K562 (cell line): ENCODE results near the gene CASP7. TPM values are rescaled to one million over a fixed set of nuclear protein-coding genes. Genes with fewer than 3 reads are reported as not detected.

ENCODE experiments used
- BCL6 ChIP-seq: fragments of 250-450 bp; sonication (Bioruptor Pico); IDR thresholded peaks from 2 replicates; pipeline ENCODE4 v1.4.0; 2020
- EGR1 ChIP-seq: fragments of 450-650 bp; conservative IDR thresholded peaks from 2 replicates; pipeline ENCODE4 v1.6.1; 2017; ENCODE audit warnings: mild to moderate bottlenecking
- FOXA1 ChIP-seq: fragments of 450-650 bp; IDR thresholded peaks from 2 replicates; pipeline ENCODE4 v1.6.1; 2016; ENCODE audit warnings: mild to moderate bottlenecking, borderline replicate concordance
- HDAC2 ChIP-seq: fragments of 450-650 bp; IDR thresholded peaks from 2 replicates; pipeline ENCODE4 v1.6.1; 2016; ENCODE audit warnings: mild to moderate bottlenecking
- HDAC6 ChIP-seq: IDR thresholded peaks from 2 replicates; pipeline ENCODE4 v1.6.1; 2012; ENCODE audit warnings: low read depth, mild to moderate bottlenecking, control low read depth, inconsistent platforms, low read length, moderate library complexity
- HOXB6 ChIP-seq: fragments of 250-450 bp; sonication (Bioruptor Pico); IDR thresholded peaks from 2 replicates; pipeline ENCODE4 v1.5.1; 2022; ENCODE audit warnings: mild to moderate bottlenecking, borderline replicate concordance
- ILF3 ChIP-seq: fragments of 450-650 bp; IDR thresholded peaks from 2 replicates; pipeline ENCODE4 v1.6.1; 2018; ENCODE audit warnings: antibody characterized with exemption, mild to moderate bottlenecking, moderate library complexity, borderline replicate concordance
- KAT7 ChIP-seq: sonication (generic); formaldehyde crosslinking; IDR thresholded peaks from 2 replicates; pipeline ENCODE4 v1.8.0; 2022; ENCODE audit warnings: missing genetic modification reagents, mild to moderate bottlenecking, borderline replicate concordance
- KDM4B ChIP-seq, 2 experiments: fragments of 450-650 bp in 1 of 2; sonication (generic) in 1 of 2; IDR thresholded peaks; 2 replicates each; pipeline ENCODE4 v1.6.1; 2016 to 2017; ENCODE audit warnings: borderline replicate concordance in 2 of 2, antibody characterized with exemption in 1 of 2, low read depth in 1 of 2, mild to moderate bottlenecking in 1 of 2
- MAZ ChIP-seq, 2 experiments: fragments of 450-650 bp in 1 of 2; sonication (generic) in 1 of 2; formaldehyde crosslinking; IDR thresholded peaks in 1 of 2; conservative IDR thresholded peaks in 1 of 2; 2 replicates each; pipeline versions ENCODE4 v1.4.0 to v1.5.0; 2020; ENCODE audit warnings: mild to moderate bottlenecking in 1 of 2, missing genetic modification reagents in 1 of 2
- MCM3 ChIP-seq: fragments of 450-650 bp; IDR thresholded peaks from 2 replicates; pipeline ENCODE4 v1.6.1; 2016
- NEUROD1 ChIP-seq: fragments of 150-350 bp; IDR thresholded peaks from 2 replicates; pipeline ENCODE4 v1.6.1; 2014; ENCODE audit warnings: borderline replicate concordance, low read length, low read depth; ENCODE audit not compliant: partially characterized antibody
- PHTF2 ChIP-seq: fragments of 250-450 bp; sonication (Bioruptor Pico); IDR thresholded peaks from 2 replicates; pipeline ENCODE4 v1.5.0; 2021; ENCODE audit warnings: mild to moderate bottlenecking
- TBP ChIP-seq: optimal IDR thresholded peaks from 2 replicates; pipeline ENCODE3; 2011; ENCODE audit warnings: low read depth, low read length, improper control_type of control experiment
- ZBTB8A ChIP-seq: fragments of 450-650 bp; IDR thresholded peaks from 2 replicates; pipeline ENCODE4 v1.6.1; 2018; ENCODE audit warnings: mild to moderate bottlenecking, moderate library complexity; ENCODE audit not compliant: partially characterized antibody
- ZNF695 ChIP-seq: fragments of 450-650 bp; formaldehyde crosslinking; IDR thresholded peaks from 2 replicates; pipeline ENCODE4 v1.4.0; 2020; ENCODE audit warnings: mild to moderate bottlenecking, moderate library complexity
- polyA plus RNA-seq, 8 experiments: library from polyadenylated mRNA; depleted of rRNA in 4 of 8; stranded (reverse) in 5 of 8; unstranded in 3 of 8; fragments of >200 nt; fragmentation: Nextera tagmentation in 2 of 8; fragmentation: Illumina TruSeq in 1 of 8; extraction: Ambion mirVana in 2 of 8; extraction: Trizol in 1 of 8; gene quantifications; 2 replicates each; pipeline versions ENCODE4 v1.2.1 to v1.2.3, GENCODE V29; 2011 to 2014; ENCODE audit warnings: inconsistent platforms in 1 of 8, missing spikeins in 1 of 8
- total RNA-seq, 7 experiments: library from RNA; depleted of rRNA in 6 of 7; stranded (reverse); fragments of >200 nt in 6 of 7; fragmentation: Illumina TruSeq in 2 of 7; extraction: Trizol in 2 of 7; gene quantifications; 2 replicates each; pipeline versions ENCODE4 v1.2.1 to v1.2.3, GENCODE V29; 2011 to 2021; ENCODE audit warnings: low replicate concordance in 1 of 7
- TF ChIP-seq, protein P1 (sequence below): fragments of 450-650 bp; IDR thresholded peaks from 2 replicates; pipeline ENCODE4 v1.6.1; 2018; ENCODE audit warnings: mild to moderate bottlenecking, low read depth; ENCODE audit not compliant: partially characterized antibody
- TF ChIP-seq, protein P2 (sequence below): sonication (generic); formaldehyde crosslinking; IDR thresholded peaks from 2 replicates; pipeline ENCODE4 v1.8.0; 2022; ENCODE audit warnings: mild to moderate bottlenecking, missing genetic modification reagents
- TF ChIP-seq, protein P3 (sequence below): fragments of 250-450 bp; sonication (Bioruptor Pico); IDR thresholded peaks from 2 replicates; pipeline ENCODE4 v1.6.1; 2021; ENCODE audit warnings: mild to moderate bottlenecking
- TF ChIP-seq, protein P4 (sequence below): IDR thresholded peaks from 3 replicates; pipeline ENCODE4 v1.6.1; 2011; ENCODE audit warnings: borderline replicate concordance, mild to moderate bottlenecking, moderate library complexity; ENCODE audit not compliant: insufficient read length; ENCODE audit errors: extremely low read depth

CASP7 gene
- total and polyA plus RNA-seq, 9 of the 15 experiments (the other 6 are each of a cell fraction or from before 2014, with no cell fraction given), result 2.2 to 23.3 (median 9.0) TPM

DNA sequence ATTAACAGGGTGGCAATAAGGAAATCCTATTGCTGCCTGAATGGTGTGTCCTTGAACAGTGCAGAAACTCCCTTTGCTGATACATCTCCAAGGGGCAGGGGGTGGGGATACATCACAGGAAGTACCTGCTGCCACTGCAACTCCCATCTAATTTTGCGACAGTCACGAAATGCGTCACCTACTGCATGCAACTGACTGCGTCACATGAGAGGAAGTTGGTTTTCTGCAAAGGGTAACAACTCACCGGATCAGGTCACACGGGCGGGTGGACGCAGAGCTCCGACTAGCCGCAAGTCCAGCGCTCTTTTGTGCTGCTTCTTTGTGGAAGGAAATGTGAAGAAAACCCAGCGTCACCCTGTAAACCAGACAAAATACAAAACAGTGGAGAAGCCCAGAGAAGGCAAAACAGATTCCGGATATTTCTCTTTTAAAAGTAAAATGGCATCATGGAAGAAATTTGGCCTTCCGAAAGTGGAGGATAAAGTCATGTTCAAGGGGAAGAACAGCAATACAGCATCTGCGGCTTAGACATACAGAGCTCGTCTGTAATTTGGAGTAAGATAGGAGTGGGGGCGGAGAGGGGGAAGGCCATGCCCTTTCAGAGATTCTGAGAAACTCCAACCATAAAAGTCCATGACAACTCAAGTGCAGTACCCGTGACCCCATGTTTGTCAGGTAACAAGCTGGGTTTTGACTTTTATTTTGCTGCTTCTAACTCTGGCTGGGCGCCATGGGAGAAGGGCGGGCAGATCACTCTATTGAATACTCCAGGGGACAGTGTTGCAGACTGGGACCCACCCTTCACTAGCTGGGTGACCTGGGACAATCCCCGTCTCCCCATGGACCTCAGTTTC is 39.5 kb downstream of the CASP7 start (continued):
- TF ChIP-seq MAZ (CRISPR knock-in tag; conservative IDR thresholded peaks at IDR 0.05 in 1 of 2, IDR thresholded peaks at IDR 0.05 in 1 of 2), result no peak
- TF ChIP-seq MCM3, result no peak
- TF ChIP-seq ZNF695, result no peak
- TF ChIP-seq HDAC6, result no peak
- TF ChIP-seq, protein P1, sequence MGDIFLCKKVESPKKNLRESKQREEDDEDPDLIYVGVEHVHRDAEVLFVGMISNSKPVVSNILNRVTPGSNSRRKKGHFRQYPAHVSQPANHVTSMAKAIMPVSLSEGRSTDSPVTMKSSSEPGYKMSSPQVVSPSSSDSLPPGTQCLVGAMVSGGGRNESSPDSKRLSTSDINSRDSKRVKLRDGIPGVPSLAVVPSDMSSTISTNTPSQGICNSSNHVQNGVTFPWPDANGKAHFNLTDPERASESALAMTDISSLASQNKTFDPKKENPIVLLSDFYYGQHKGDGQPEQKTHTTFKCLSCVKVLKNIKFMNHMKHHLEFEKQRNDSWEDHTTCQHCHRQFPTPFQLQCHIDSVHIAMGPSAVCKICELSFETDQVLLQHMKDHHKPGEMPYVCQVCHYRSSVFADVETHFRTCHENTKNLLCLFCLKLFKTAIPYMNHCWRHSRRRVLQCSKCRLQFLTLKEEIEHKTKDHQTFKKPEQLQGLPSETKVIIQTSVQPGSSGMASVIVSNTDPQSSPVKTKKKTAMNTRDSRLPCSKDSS, result no peak
- no peak for TF ChIP-seq BCL6 (CRISPR knock-in tag)
- TF ChIP-seq KAT7 (CRISPR knock-in tag), result no peak
- no peak for TF ChIP-seq NEUROD1
- no peak for TF ChIP-seq TBP
- 0 out of 2 replicates have a peak, but pooled peaks have one; percentile 23 for TF ChIP-seq EGR1
- no peak for TF ChIP-seq HOXB6 (CRISPR knock-in tag)
- TF ChIP-seq, protein P2, sequence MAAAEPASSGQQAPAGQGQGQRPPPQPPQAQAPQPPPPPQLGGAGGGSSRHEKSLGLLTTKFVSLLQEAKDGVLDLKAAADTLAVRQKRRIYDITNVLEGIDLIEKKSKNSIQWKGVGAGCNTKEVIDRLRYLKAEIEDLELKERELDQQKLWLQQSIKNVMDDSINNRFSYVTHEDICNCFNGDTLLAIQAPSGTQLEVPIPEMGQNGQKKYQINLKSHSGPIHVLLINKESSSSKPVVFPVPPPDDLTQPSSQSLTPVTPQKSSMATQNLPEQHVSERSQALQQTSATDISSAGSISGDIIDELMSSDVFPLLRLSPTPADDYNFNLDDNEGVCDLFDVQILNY (CRISPR knock-in tag), result no peak
- no peak for TF ChIP-seq HDAC2
- TF ChIP-seq, protein P3, sequence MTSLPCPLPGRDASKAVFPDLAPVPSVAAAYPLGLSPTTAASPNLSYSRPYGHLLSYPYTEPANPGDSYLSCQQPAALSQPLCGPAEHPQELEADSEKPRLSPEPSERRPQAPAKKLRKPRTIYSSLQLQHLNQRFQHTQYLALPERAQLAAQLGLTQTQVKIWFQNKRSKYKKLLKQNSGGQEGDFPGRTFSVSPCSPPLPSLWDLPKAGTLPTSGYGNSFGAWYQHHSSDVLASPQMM (CRISPR knock-in tag), result no peak
- TF ChIP-seq ZBTB8A, result no peak
- TF ChIP-seq, protein P4, sequence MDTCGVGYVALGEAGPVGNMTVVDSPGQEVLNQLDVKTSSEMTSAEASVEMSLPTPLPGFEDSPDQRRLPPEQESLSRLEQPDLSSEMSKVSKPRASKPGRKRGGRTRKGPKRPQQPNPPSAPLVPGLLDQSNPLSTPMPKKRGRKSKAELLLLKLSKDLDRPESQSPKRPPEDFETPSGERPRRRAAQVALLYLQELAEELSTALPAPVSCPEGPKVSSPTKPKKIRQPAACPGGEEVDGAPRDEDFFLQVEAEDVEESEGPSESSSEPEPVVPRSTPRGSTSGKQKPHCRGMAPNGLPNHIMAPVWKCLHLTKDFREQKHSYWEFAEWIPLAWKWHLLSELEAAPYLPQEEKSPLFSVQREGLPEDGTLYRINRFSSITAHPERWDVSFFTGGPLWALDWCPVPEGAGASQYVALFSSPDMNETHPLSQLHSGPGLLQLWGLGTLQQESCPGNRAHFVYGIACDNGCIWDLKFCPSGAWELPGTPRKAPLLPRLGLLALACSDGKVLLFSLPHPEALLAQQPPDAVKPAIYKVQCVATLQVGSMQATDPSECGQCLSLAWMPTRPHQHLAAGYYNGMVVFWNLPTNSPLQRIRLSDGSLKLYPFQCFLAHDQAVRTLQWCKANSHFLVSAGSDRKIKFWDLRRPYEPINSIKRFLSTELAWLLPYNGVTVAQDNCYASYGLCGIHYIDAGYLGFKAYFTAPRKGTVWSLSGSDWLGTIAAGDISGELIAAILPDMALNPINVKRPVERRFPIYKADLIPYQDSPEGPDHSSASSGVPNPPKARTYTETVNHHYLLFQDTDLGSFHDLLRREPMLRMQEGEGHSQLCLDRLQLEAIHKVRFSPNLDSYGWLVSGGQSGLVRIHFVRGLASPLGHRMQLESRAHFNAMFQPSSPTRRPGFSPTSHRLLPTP, result no peak
- TF ChIP-seq ILF3, result no peak
- no peak for TF ChIP-seq KDM4B (IDR thresholded peaks at IDR 0.05; ENCODE audit: borderline replicate concordance in 2 of 2, low read depth in 1 of 2)
- TF ChIP-seq FOXA1, result no peak
- TF ChIP-seq PHTF2 (CRISPR knock-in tag), result no peak
